Esophagus squamous epithelium (tissue), 5 donors: ENCODE measurements around the gene KRT12. TPM values are rescaled to one million over a fixed set of nuclear protein-coding genes. Genes with fewer than 3 reads are reported as not detected.

ENCODE experiments used
- DNase-seq: peaks from one replicate; lab custom pipeline; 2025; lab: John Stamatoyannopoulos, UW
- H3K27ac ChIP-seq, 4 donors: fragments of 200-600 bp; sonication (generic); one replicate each; pipeline ENCODE4 v1.5.1; 2016 to 2019; ENCODE audit warnings: mild to moderate bottlenecking in 1 of 4
- H3K27me3 ChIP-seq, 4 donors: fragments of 200-600 bp; sonication (generic); 1 replicate in 3 of 4; 2 replicates in 1 of 4; pipeline versions ENCODE4 v1.5.1 to v1.6.0; 2017 to 2021; ENCODE audit warnings: antibody characterized with exemption in 1 of 4
- H3K36me3 ChIP-seq, 3 donors: fragments of 200-600 bp; sonication (generic); one replicate each; pipeline ENCODE4 v1.5.1; 2016 to 2019
- H3K4me1 ChIP-seq, 3 donors: fragments of 200-600 bp; sonication (generic); one replicate each; pipeline ENCODE4 v1.5.1; 2017 to 2019
- H3K4me3 ChIP-seq, 4 donors: fragments of 200-600 bp; sonication (generic); 1 replicate in 3 of 4; 2 replicates in 1 of 4; pipeline ENCODE4 v1.5.1; 2016 to 2019; ENCODE audit warnings: mild to moderate bottlenecking in 2 of 4, moderate library complexity in 1 of 4
- H3K9me3 ChIP-seq, 3 donors: fragments of 200-600 bp; sonication (generic); one replicate each; pipeline ENCODE4 v1.5.1; 2016 to 2019
- CTCF ChIP-seq, 6 experiments: fragments of 450-650 bp in 4 of 6; fragments of 200-600 bp in 2 of 6; sonication (generic) in 2 of 6; IDR thresholded peaks; one replicate each; pipeline ENCODE4 v1.5.1; 2016 to 2019; ENCODE audit warnings: antibody characterized with exemption in 6 of 6, mild to moderate bottlenecking in 4 of 6, moderate library complexity in 4 of 6
- POLR2A ChIP-seq, 4 donors: fragments of 450-650 bp; IDR thresholded peaks; one replicate each; pipeline ENCODE4 v1.6.1; 2017; ENCODE audit warnings: antibody characterized with exemption in 4 of 4, mild to moderate bottlenecking in 4 of 4, moderate library complexity in 3 of 4
- WGBS, 2 donors: methylation state at CpG; one replicate each; pipeline ENCODE4 v1.1.5; 2018; 5-methylcytosine and 5-hydroxymethylcytosine counted together
- intact Hi-C: fragments of 100-400 bp; cut with DNase I; formaldehyde crosslinking; loops from one replicate; pipeline ENCODE4 v1.15.0; 2022
- total RNA-seq, 4 donors: library from RNA; depleted of rRNA; stranded (reverse); fragments of >200 nt; gene quantifications; one replicate each; pipeline ENCODE4 v1.1.0, GENCODE V29; 2016
- donor health status: DM: yes; HTN: yes; CAD: no.

Gene KRT12
- total RNA-seq, 4 donors from 2014 or later = not detected

GRCh38 chr17:40884708-40885512, 17.9 kb upstream of the KRT12 start, which contains the start of gene KRT20:
KRT20 (minus strand) TSS chr17:40885242; CDS start chr17:40885185, 57 bp downstream.
- Histone ChIP-seq H3K27me3 (peaks cover 0 to 42% (median 0%) of the 10 kb centered on the region in 4 donors), H3K9me3 (no peaks in the 10 kb centered on the region), H3K27ac (no peak within 1 kb of the TSS), H3K36me3 (no peaks in the 10 kb centered on the region), H3K4me3 (no peak within 1 kb of the TSS), H3K4me1 (peaks cover 0 to 11% (median 0%) of the 10 kb centered on the region in 3 donors)
- intact Hi-C loops = no loop called here
- TF ChIP-seq CTCF (IDR thresholded peaks at IDR 0.05) (no peak), POLR2A (IDR thresholded peaks at IDR 0.05) (no peak)
- DNase-seq = no peak
- WGBS, 2 donors = 85 to 86% methylated on average over 12 to 20 of the region's 23 CpGs

GRCh38 chr17:40883626-40884334, 16.8 kb upstream of the KRT12 start:
- Histone ChIP-seq H3K27ac (no peak overlapping the region), H3K4me1 (peaks cover 0 to 5% (median 0%) of the 10 kb centered on the region in 3 donors), H3K36me3 (no peaks in the 10 kb centered on the region), H3K4me3 (no peak overlapping the region), H3K27me3 (peaks cover 0 to 30% (median 0%) of the 10 kb centered on the region in 4 donors), H3K9me3 (no peaks in the 10 kb centered on the region)
- TF ChIP-seq POLR2A (IDR thresholded peaks at IDR 0.05) (no peak), CTCF (IDR thresholded peaks at IDR 0.05) (no peak)
- WGBS, 2 donors = 89 to 94% methylated on average over 7 of the region's 7 CpGs
- intact Hi-C loops = no loop called here
- DNase-seq = no peak

- no peaks in the 10 kb centered on the region for H3K9me3 ChIP-seq
- no peak overlapping the region for H3K4me3 ChIP-seq
- WGBS, 2 donors = 81 to 84% methylated on average over 1 of the region's 1 CpG
- intact Hi-C loops = no loop called here
- peaks cover 0 to 30% (median 0%) of the 10 kb centered on the region in 4 donors for H3K27me3 ChIP-seq
- DNase-seq = no peak
- H3K27ac ChIP-seq = no peak overlapping the region
- no peaks in the 10 kb centered on the region for H3K36me3 ChIP-seq
- H3K4me1 ChIP-seq = peaks cover 0 to 5% (median 0%) of the 10 kb centered on the region in 3 donors
- TF ChIP-seq CTCF (IDR thresholded peaks at IDR 0.05) (no peak), POLR2A (IDR thresholded peaks at IDR 0.05) (no peak)
Measured at GRCh38 chr17:40883031-40883430, 16.0 kb upstream of the KRT12 start.

GRCh38 chr17:40879026-40879425, 12.0 kb upstream of the KRT12 start:
- no peak overlapping the region for H3K4me3 ChIP-seq
- no peak for TF ChIP-seq POLR2A (IDR thresholded peaks at IDR 0.05)
- no peak for TF ChIP-seq CTCF (IDR thresholded peaks at IDR 0.05)
- intact Hi-C loops = no loop called here
- H3K27ac ChIP-seq = no peak overlapping the region
- H3K27me3 ChIP-seq = peaks cover 0 to 8% (median 0%) of the 10 kb centered on the region in 4 donors
- H3K36me3 ChIP-seq = no peaks in the 10 kb centered on the region
- H3K9me3 ChIP-seq = no peaks in the 10 kb centered on the region
- peaks cover 0 to 5% (median 0%) of the 10 kb centered on the region in 3 donors for H3K4me1 ChIP-seq
- DNase-seq = no peak
- 84% methylated on average over 1 of the region's 1 CpG; no CpG with 5 or more reads in 1 of the 2 donors for WGBS, 2 donors

GRCh38 chr17:40878044-40878443, 11.0 kb upstream of the KRT12 start:
- TF ChIP-seq POLR2A (IDR thresholded peaks at IDR 0.05) (no peak), CTCF (IDR thresholded peaks at IDR 0.05) (no peak)
- WGBS, 2 donors = 91 to 92% methylated on average over 9 of the region's 9 CpGs
- DNase-seq = no peak
- Histone ChIP-seq H3K27me3 (peaks cover 0 to 3% (median 0%) of the 10 kb centered on the region in 4 donors), H3K9me3 (no peaks in the 10 kb centered on the region), H3K4me3 (no peak overlapping the region), H3K4me1 (peaks cover 0 to 5% (median 0%) of the 10 kb centered on the region in 3 donors), H3K36me3 (no peaks in the 10 kb centered on the region), H3K27ac (no peak overlapping the region)
- intact Hi-C loops = no loop called here
